SK-N-SH (cell line): ENCODE results near the gene P3H2. TPM values are rescaled to one million over a fixed set of nuclear protein-coding genes. Genes with fewer than 3 reads are reported as not detected.

ENCODE experiments used
- CTCF ChIA-PET: fragments of 300-600, 350-600 bp; formaldehyde crosslinking; extraction: SDS; loops from one replicate; lab custom pipeline; 2021; lab: Yijun Ruan, JAX
- POLR2A ChIA-PET: fragments of 350-600 bp; sonication (Branson Sonifier 250); formaldehyde crosslinking; extraction: SDS; loops from one replicate; lab custom pipeline; 2020; ENCODE audit warnings: antibody characterized with exemption, inconsistent platforms; lab: Yijun Ruan, JAX
- DNase-seq: peaks from one replicate; pipeline ENCODE4 v3.0.0; 2012
- H2AFZ ChIP-seq: fragments of 200-600 bp; sonication (generic); 2 replicates; pipeline ENCODE4 v1.8.1; 2016; ENCODE audit warnings: antibody characterized with exemption, mild to moderate bottlenecking, low read depth
- H3F3A ChIP-seq: fragments of 200-600 bp; sonication (generic); replicated peaks from 2 replicates; pipeline ENCODE3; 2016; ENCODE audit warnings: antibody characterized with exemption, mild to moderate bottlenecking; ENCODE audit not compliant: insufficient read depth
- H3K27ac ChIP-seq, 2 experiments: fragments of 200-500 bp in 1 of 2; fragments of 200-600 bp in 1 of 2; sonication (Bioruptor generic) in 1 of 2; sonication (generic), shearing (Covaris generic) in 1 of 2; 2 replicates each; pipeline versions ENCODE4 v1.5.1 to v1.6.1; 2014 to 2016; ENCODE audit warnings: low read depth in 2 of 2, inconsistent platforms in 1 of 2, low read length in 1 of 2, mild to moderate bottlenecking in 1 of 2, mixed read lengths in 1 of 2
- H3K27me3 ChIP-seq: fragments of 200-600 bp; sonication (generic), shearing (Covaris generic); 2 replicates; pipeline ENCODE4 v1.6.1; 2016; ENCODE audit warnings: mixed run types; ENCODE audit not compliant: insufficient read depth
- H3K36me3 ChIP-seq, 2 experiments: fragments of 200-500 bp in 1 of 2; fragments of 200-600 bp in 1 of 2; sonication (Bioruptor generic) in 1 of 2; sonication (generic) in 1 of 2; replicated peaks in 1 of 2; 2 replicates each; pipeline versions ENCODE3 to v1.5.1; 2014 to 2016; ENCODE audit warnings: low read length in 1 of 2, mild to moderate bottlenecking in 1 of 2; ENCODE audit not compliant: insufficient read depth in 2 of 2, control insufficient read depth in 1 of 2
- H3K4me1 ChIP-seq, 2 experiments: fragments of 200-500 bp in 1 of 2; fragments of 200-600 bp in 1 of 2; sonication (Bioruptor generic) in 1 of 2; sonication (generic), shearing (Covaris generic) in 1 of 2; 2 replicates each; pipeline versions ENCODE4 v1.5.1 to v1.6.1; 2014 to 2016; ENCODE audit warnings: low read depth in 1 of 2, low read length in 1 of 2, mixed run types in 1 of 2; ENCODE audit not compliant: insufficient read depth in 2 of 2, control insufficient read depth in 1 of 2
- H3K4me2 ChIP-seq: fragments of 200-600 bp; sonication (generic), shearing (Covaris generic); 2 replicates; pipeline ENCODE4 v1.6.1; 2017; ENCODE audit warnings: mixed run types
- H3K4me3 ChIP-seq, 2 experiments: fragments of 200-500 bp in 1 of 2; fragments of 200-600 bp in 1 of 2; sonication (Bioruptor generic) in 1 of 2; sonication (generic), shearing (Covaris generic) in 1 of 2; 2 replicates each; pipeline versions ENCODE4 v1.5.1 to v1.8.1; 2014 to 2016; ENCODE audit warnings: low read depth in 2 of 2, inconsistent platforms in 1 of 2, low read length in 1 of 2, mild to moderate bottlenecking in 1 of 2, mixed read lengths in 1 of 2, moderate library complexity in 1 of 2
- H3K79me2 ChIP-seq: fragments of 200-600 bp; sonication (generic); 2 replicates; pipeline ENCODE4 v1.8.1; 2017; ENCODE audit warnings: mild to moderate bottlenecking; ENCODE audit not compliant: insufficient read depth
- H3K9ac ChIP-seq: fragments of 200-600 bp; sonication (generic); 2 replicates; pipeline ENCODE4 v1.6.1; 2017; ENCODE audit warnings: mixed run types
- H3K9me2 ChIP-seq: fragments of 200-600 bp; sonication (generic); 2 replicates; pipeline ENCODE4 v1.6.1; 2017; ENCODE audit warnings: mixed run types
- H3K9me3 ChIP-seq: fragments of 200-600 bp; sonication (generic); 2 replicates; pipeline ENCODE4 v1.6.1; 2017; ENCODE audit warnings: mixed run types, mild to moderate bottlenecking, moderate library complexity
- H4K20me1 ChIP-seq: fragments of 200-600 bp; sonication (generic); 2 replicates; pipeline ENCODE4 v1.6.1; 2017; ENCODE audit warnings: mild to moderate bottlenecking, mixed run types; ENCODE audit not compliant: insufficient read depth
- CHD2 ChIP-seq: fragments of 150-350 bp; IDR thresholded peaks from 2 replicates; pipeline ENCODE4 v1.6.1; 2018; ENCODE audit warnings: low read length; ENCODE audit not compliant: partially characterized antibody
- FOXJ3 ChIP-seq: sonication (generic); formaldehyde crosslinking; IDR thresholded peaks from 2 replicates; pipeline ENCODE4 v1.5.1; 2020; ENCODE audit warnings: mild to moderate bottlenecking, missing genetic modification reagents
- FOXM1 ChIP-seq: IDR thresholded peaks from 2 replicates; pipeline ENCODE4 v1.4.0; 2012; ENCODE audit warnings: low read depth, mild to moderate bottlenecking
- GATA2 ChIP-seq: sonication (generic); formaldehyde crosslinking; IDR thresholded peaks from 2 replicates; pipeline ENCODE4 v1.5.0; 2020; ENCODE audit warnings: mild to moderate bottlenecking, missing genetic modification reagents
- MEF2A ChIP-seq: IDR thresholded peaks from 2 replicates; pipeline ENCODE4 v1.4.0; 2012; ENCODE audit warnings: low read depth, borderline replicate concordance
- MXI1 ChIP-seq: IDR thresholded peaks from 2 replicates; pipeline ENCODE4 v1.6.1; 2012; ENCODE audit warnings: mild to moderate bottlenecking, low read depth, low read length, improper control_type of control experiment
- NFIC ChIP-seq: IDR thresholded peaks from 2 replicates; pipeline ENCODE4 v1.4.0; 2012; ENCODE audit warnings: borderline replicate concordance
- NRF1 ChIP-seq: IDR thresholded peaks from 2 replicates; pipeline ENCODE4 v1.6.1; 2012; ENCODE audit warnings: low read depth, mild to moderate bottlenecking, low read length
- RAD21 ChIP-seq: IDR thresholded peaks from 2 replicates; pipeline ENCODE4 v1.6.1; 2012; ENCODE audit warnings: mild to moderate bottlenecking, low read length
- RCOR1 ChIP-seq: fragments of 150-350 bp; IDR thresholded peaks from 2 replicates; pipeline ENCODE4 v1.6.1; 2017; ENCODE audit warnings: antibody characterized with exemption, low read length
- RFX5 ChIP-seq: IDR thresholded peaks from 2 replicates; pipeline ENCODE4 v1.6.1; 2012; ENCODE audit warnings: mild to moderate bottlenecking, improper control_type of control experiment, low read length
- RXRA ChIP-seq: IDR thresholded peaks from 2 replicates; pipeline ENCODE4 v1.4.0; 2012; ENCODE audit warnings: low read depth, mild to moderate bottlenecking, borderline replicate concordance
- SMC3 ChIP-seq: IDR thresholded peaks from 2 replicates; pipeline ENCODE4 v1.6.1; 2012; ENCODE audit warnings: low read depth, low read length, improper control_type of control experiment
- TAF1 ChIP-seq: IDR thresholded peaks from 2 replicates; pipeline ENCODE4 v1.6.1; 2012; ENCODE audit warnings: low read depth, mild to moderate bottlenecking, low read length, moderate library complexity, borderline replicate concordance
- TCF12 ChIP-seq: IDR thresholded peaks from 2 replicates; pipeline ENCODE4 v1.4.0; 2012
- USF1 ChIP-seq: IDR thresholded peaks from 2 replicates; pipeline ENCODE4 v1.4.0; 2012; ENCODE audit warnings: low read depth, borderline replicate concordance
- WGBS: methylation state at CpG from one replicate; pipeline ENCODE4 v1.1.6; 2017; ENCODE audit warnings: low lambda C conversion rate; 5-methylcytosine and 5-hydroxymethylcytosine counted together
- polyA plus RNA-seq, 3 experiments: library from polyadenylated mRNA; depleted of rRNA; stranded (reverse); fragments of >200 nt; gene quantifications; 2 replicates each; pipeline ENCODE4 v1.2.3, GENCODE V29; 2012
- TF ChIP-seq, protein P1 (sequence below): IDR thresholded peaks from 2 replicates; pipeline ENCODE4; 2012
- TF ChIP-seq, protein P2 (sequence below): fragments of 150-350 bp; IDR thresholded peaks from 2 replicates; pipeline ENCODE4 v1.6.1; 2016; ENCODE audit warnings: mild to moderate bottlenecking, low read depth, low read length

The P3H2 gene
- polyA plus RNA-seq, 1 of the 3 experiments (the other 2 are of a cell fraction): 2.8 TPM

DNA sequence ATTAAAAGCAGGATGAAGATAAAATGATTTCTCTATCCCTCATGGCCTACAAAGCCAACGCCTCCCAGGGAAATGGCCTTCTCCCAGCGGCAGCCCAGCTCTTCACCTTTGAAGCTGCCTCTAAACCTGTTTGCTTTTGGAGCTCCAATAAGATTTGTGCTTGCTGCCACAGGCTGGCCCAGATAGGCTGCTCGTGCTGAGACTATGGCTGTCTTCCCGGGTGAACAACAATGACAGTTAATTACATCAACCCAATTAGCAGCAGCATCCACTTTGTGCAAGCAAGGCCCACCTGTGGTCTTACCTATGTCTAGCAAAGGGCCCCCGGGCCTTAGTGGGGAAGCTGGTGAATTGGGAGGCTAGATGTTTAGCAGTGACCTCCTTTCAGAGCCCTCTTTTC is 179.6 kb downstream of the P3H2 start:
- Histone ChIP-seq H3F3A (no peaks in the 10 kb centered on the region), H3K4me2 (no peak overlapping the region), H3K9me3 (no peaks in the 10 kb centered on the region), H3K9ac (no peak overlapping the region), H2AFZ (no peak overlapping the region), H3K36me3 (no peaks in the 10 kb centered on the region), H3K4me1 (0 out of 4 replicates have a peak, but pooled peaks cover 0 to 4% of the 10 kb centered on the region in 2 experiments), H3K79me2 (no peaks in the 10 kb centered on the region), H3K9me2 (no peaks in the 10 kb centered on the region), H3K27me3 (peaks cover 10% of the 10 kb centered on the region; the same call in 1 of the 2 replicates), H3K4me3 (no peak overlapping the region), H4K20me1 (no peaks in the 10 kb centered on the region), H3K27ac (no peak overlapping the region)
- ChIA-PET CTCF (interaction anchor here (1.5 to 2.7 kb wide), 3 partner anchors 19 to 26 kb away, joined by 5 to 11 read pairs (median 6); no protein-coding TSS in a partner anchor), POLR2A (no interaction called here)
- TF ChIP-seq USF1: no peak
- TF ChIP-seq, protein P1, sequence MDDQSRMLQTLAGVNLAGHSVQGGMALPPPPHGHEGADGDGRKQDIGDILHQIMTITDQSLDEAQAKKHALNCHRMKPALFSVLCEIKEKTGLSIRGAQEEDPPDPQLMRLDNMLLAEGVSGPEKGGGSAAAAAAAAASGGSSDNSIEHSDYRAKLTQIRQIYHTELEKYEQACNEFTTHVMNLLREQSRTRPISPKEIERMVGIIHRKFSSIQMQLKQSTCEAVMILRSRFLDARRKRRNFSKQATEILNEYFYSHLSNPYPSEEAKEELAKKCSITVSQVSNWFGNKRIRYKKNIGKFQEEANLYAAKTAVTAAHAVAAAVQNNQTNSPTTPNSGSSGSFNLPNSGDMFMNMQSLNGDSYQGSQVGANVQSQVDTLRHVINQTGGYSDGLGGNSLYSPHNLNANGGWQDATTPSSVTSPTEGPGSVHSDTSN: no peak
- TF ChIP-seq, protein P2, sequence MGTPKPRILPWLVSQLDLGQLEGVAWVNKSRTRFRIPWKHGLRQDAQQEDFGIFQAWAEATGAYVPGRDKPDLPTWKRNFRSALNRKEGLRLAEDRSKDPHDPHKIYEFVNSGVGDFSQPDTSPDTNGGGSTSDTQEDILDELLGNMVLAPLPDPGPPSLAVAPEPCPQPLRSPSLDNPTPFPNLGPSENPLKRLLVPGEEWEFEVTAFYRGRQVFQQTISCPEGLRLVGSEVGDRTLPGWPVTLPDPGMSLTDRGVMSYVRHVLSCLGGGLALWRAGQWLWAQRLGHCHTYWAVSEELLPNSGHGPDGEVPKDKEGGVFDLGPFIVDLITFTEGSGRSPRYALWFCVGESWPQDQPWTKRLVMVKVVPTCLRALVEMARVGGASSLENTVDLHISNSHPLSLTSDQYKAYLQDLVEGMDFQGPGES: no peak
- no peak for TF ChIP-seq CHD2
- TF ChIP-seq RFX5: no peak
- TF ChIP-seq TAF1: no peak
- no peak for TF ChIP-seq GATA2
- no peak for TF ChIP-seq NFIC
- TF ChIP-seq RAD21: no peak
- TF ChIP-seq FOXJ3 (CRISPR knock-in tag): no peak
- TF ChIP-seq MEF2A: no peak
- no peak for TF ChIP-seq MXI1
- TF ChIP-seq TCF12: no peak
- TF ChIP-seq RXRA: no peak
- no peak for TF ChIP-seq SMC3
- TF ChIP-seq FOXM1: no peak
- TF ChIP-seq NRF1: no peak
- TF ChIP-seq RCOR1: no peak
- no peak for DNase-seq
- 3% methylated on average over 5 of the region's 5 CpGs for WGBS
